PFSK-1 (cell line): ENCODE data around the gene KRT39.

ENCODE experiments used
- POLR2AphosphoS5 ChIP-seq: IDR thresholded peaks from 2 replicates; pipeline ENCODE4 v1.6.1; 2012; ENCODE audit warnings: low read depth, mild to moderate bottlenecking, control low read depth, low read length, moderate library complexity
- TAF1 ChIP-seq: IDR thresholded peaks from 2 replicates; pipeline ENCODE4 v1.6.1; 2012; ENCODE audit warnings: low read length, control low read depth, borderline replicate concordance; ENCODE audit not compliant: insufficient read depth
- TF ChIP-seq, protein P1 (sequence below), 2 experiments: IDR thresholded peaks; 2 replicates each; pipeline versions ENCODE4 v1.6.1 to v1.8.0; 2011 to 2012; ENCODE audit warnings: low read depth in 2 of 2, low read length in 2 of 2, control low read depth in 1 of 2, inconsistent platforms in 1 of 2, mild to moderate bottlenecking in 1 of 2, moderate library complexity in 1 of 2; ENCODE audit not compliant: insufficient read depth in 1 of 2

- TF ChIP-seq, protein P1, sequence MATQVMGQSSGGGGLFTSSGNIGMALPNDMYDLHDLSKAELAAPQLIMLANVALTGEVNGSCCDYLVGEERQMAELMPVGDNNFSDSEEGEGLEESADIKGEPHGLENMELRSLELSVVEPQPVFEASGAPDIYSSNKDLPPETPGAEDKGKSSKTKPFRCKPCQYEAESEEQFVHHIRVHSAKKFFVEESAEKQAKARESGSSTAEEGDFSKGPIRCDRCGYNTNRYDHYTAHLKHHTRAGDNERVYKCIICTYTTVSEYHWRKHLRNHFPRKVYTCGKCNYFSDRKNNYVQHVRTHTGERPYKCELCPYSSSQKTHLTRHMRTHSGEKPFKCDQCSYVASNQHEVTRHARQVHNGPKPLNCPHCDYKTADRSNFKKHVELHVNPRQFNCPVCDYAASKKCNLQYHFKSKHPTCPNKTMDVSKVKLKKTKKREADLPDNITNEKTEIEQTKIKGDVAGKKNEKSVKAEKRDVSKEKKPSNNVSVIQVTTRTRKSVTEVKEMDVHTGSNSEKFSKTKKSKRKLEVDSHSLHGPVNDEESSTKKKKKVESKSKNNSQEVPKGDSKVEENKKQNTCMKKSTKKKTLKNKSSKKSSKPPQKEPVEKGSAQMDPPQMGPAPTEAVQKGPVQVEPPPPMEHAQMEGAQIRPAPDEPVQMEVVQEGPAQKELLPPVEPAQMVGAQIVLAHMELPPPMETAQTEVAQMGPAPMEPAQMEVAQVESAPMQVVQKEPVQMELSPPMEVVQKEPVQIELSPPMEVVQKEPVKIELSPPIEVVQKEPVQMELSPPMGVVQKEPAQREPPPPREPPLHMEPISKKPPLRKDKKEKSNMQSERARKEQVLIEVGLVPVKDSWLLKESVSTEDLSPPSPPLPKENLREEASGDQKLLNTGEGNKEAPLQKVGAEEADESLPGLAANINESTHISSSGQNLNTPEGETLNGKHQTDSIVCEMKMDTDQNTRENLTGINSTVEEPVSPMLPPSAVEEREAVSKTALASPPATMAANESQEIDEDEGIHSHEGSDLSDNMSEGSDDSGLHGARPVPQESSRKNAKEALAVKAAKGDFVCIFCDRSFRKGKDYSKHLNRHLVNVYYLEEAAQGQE (IDR thresholded peaks at IDR 0.05; ENCODE audit: insufficient read depth in 1 of 2, low read depth in 2 of 2, low read length in 2 of 2), result no peak
- TF ChIP-seq POLR2AphosphoS5, result no peak
- TF ChIP-seq TAF1, result no peak
These were observed 44.5 kb downstream of the KRT39 start for GRCh38 chr17:40922239-40922638.
